Measurements from ENCODE around the gene TRPV5.
A peak's percentile ranks its signal among the peaks of the same experiment; 100 is the strongest.

The TRPV5 gene

DNA sequence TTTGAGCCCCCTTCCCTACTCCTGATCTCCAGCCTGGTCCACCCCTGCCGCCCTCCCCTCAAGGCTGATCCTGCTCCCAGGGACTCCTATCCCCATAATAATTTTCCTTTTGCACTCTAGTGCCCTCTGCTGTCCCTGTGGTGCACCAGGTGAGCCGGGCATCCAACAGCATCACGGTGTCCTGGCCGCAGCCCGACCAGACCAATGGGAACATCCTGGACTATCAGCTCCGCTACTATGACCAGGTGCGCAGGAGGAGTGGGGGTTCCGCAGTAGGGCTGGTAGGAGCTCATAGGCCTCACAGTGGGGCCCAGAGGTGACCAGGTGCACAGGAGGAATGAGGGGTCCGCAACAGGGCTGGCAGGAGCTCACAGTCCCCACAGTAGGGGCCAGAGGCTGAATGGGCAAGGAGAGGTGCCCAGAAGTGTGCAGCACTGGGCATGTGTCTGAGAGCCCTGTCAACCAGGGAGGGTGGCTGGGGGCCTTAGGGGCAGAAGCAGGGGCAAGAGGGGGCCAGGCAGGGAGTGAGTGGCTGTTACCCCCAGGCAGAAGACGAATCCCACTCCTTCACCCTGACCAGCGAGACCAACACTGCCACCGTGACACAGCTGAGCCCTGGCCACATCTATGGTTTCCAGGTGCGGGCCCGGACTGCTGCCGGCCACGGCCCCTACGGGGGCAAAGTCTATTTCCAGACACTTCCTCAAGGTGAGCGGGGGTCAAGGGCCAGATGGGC is 67.0 kb downstream of the TRPV5 start:
- no peak overlapping the region for H3K4me3 ChIP-seq (ENCODE audit: low read depth, low read length)
- peak; percentile 36 for DNase-seq (ENCODE audit: low read depth)
- TF ChIP-seq, protein P1, sequence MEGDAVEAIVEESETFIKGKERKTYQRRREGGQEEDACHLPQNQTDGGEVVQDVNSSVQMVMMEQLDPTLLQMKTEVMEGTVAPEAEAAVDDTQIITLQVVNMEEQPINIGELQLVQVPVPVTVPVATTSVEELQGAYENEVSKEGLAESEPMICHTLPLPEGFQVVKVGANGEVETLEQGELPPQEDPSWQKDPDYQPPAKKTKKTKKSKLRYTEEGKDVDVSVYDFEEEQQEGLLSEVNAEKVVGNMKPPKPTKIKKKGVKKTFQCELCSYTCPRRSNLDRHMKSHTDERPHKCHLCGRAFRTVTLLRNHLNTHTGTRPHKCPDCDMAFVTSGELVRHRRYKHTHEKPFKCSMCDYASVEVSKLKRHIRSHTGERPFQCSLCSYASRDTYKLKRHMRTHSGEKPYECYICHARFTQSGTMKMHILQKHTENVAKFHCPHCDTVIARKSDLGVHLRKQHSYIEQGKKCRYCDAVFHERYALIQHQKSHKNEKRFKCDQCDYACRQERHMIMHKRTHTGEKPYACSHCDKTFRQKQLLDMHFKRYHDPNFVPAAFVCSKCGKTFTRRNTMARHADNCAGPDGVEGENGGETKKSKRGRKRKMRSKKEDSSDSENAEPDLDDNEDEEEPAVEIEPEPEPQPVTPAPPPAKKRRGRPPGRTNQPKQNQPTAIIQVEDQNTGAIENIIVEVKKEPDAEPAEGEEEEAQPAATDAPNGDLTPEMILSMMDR (conservative IDR thresholded peaks at IDR 0.05; ENCODE audit: low read depth, low read length), result peak; percentile 74

DNA sequence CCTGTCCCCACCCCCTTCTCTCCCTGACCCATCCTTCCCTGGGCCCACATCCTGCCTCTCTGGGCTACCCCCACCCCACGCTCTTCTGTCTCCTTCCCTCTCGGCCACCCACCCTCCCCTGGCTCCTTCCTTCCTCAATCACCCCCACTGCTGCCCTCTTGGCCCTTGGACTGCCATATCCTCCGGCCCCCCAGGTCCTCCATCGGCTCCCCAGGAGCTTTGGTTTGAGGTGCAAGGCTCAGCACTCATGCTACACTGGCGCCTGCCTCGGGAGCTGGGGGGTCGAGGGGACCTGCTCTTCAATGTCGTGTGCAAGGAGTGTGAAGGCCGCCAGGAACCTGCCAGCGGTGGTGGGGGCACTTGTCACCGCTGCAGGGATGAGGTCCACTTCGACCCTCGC is 67.8 kb downstream of the TRPV5 start:
- TF ChIP-seq, protein P1 (conservative IDR thresholded peaks at IDR 0.05; ENCODE audit: low read depth, low read length), result no peak
- DNase-seq (ENCODE audit: low read depth), result no peak
- no peak overlapping the region for H3K4me3 ChIP-seq (ENCODE audit: low read depth, low read length)

DNA sequence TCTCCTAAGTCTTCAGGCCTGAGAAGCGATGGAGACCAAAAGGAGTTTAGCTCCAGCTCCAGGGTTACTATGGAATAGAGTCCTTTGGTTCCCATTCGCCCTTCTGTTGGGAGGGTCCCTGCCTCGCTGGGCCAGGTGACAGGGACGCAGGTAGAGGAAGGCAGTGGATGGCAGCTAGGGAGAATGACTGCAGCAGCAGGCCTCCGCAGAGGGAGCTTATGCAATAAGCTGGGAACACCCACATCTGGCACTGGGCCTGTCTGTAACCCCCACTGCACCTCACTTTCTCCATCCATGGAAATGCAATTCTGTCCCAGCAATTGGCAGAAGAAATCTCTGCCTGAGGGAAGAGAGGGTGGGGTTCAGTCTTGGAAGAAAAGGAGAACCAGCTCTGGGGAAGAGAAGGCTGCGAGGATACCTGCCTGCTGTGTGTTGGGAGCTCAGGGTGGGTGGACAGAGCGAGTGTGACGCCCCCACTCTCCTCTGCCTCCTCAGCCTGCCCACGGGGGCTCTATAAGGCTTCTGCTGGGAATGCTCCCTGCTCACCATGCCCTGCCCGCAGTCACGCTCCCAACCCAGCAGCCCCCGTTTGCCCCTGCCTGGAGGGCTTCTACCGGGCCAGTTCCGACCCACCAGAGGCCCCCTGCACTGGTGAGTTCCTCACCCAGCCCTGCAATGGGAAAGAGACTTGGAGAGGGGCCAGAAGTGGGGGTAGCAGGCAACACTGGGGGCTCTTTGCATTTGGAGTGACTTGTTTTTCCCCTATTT is 68.4 kb downstream of the TRPV5 start:
- DNase-seq (ENCODE audit: low read depth), result no peak
- TF ChIP-seq, protein P1 (conservative IDR thresholded peaks at IDR 0.05; ENCODE audit: low read depth, low read length), result no peak
- no peak overlapping the region for H3K4me3 ChIP-seq (ENCODE audit: low read depth, low read length)

DNA sequence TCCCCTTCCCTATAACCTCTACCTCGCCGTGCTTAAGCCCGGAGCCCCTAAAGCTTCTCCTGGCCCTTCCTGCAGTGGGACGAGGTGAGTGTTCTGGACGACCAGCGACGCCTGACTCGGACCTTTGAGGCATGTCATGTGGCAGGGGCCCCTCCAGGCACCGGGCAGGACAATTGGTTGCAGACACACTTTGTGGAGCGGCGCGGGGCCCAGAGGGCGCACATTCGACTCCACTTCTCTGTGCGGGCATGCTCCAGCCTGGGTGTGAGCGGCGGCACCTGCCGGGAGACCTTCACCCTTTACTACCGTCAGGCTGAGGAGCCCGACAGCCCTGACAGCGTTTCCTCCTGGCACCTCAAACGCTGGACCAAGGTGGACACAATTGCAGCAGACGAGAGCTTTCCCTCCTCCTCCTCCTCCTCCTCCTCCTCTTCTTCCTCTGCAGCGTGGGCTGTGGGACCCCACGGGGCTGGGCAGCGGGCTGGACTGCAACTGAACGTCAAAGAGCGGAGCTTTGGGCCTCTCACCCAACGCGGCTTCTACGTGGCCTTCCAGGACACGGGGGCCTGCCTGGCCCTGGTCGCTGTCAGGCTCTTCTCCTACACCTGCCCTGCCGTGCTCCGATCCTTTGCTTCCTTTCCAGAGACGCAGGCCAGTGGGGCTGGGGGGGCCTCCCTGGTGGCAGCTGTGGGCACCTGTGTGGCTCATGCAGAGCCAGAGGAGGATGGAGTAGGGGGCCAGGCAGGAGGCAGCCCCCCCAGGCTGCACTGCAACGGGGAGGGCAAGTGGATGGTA is 69.5 kb downstream of the TRPV5 start:
- no peak overlapping the region for H3K4me3 ChIP-seq (ENCODE audit: low read depth, low read length)
- TF ChIP-seq, protein P1 (conservative IDR thresholded peaks at IDR 0.05; ENCODE audit: low read depth, low read length), result no peak
- no peak for DNase-seq (ENCODE audit: low read depth)

DNA sequence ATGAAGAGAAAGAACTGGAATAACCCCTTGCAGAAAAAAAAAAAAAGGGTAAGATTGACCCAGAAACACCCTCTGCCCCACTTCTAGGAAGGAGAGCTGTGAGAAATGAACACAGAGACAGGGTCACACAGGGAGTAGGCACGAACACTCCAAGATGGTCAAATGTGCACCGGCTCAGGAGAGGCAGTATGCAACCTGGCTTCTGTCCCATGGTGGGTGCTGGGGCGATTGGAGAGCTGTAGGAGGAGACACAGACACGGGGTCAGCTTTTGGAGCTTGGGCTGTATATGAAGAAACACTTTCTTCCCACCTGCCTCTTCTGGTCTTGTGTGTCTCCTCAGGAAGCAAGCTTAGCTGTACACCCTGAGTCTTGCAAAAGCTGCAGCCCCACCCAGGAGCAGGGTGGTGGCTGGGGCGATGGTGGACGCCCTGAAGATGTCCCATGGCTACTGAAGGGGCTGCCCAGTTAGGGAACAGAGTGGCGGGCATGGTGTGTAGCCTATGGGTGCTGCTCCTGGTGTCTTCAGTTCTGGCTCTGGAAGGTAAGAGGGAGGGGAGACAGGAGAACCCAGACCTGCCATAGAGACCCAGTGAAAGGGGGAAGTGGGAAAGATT is 70.7 kb downstream of the TRPV5 start:
- no peak for DNase-seq (ENCODE audit: low read depth)
- H3K4me3 ChIP-seq (ENCODE audit: low read depth, low read length), result no peak overlapping the region
- TF ChIP-seq, protein P1 (conservative IDR thresholded peaks at IDR 0.05; ENCODE audit: low read depth, low read length), result no peak

DNA sequence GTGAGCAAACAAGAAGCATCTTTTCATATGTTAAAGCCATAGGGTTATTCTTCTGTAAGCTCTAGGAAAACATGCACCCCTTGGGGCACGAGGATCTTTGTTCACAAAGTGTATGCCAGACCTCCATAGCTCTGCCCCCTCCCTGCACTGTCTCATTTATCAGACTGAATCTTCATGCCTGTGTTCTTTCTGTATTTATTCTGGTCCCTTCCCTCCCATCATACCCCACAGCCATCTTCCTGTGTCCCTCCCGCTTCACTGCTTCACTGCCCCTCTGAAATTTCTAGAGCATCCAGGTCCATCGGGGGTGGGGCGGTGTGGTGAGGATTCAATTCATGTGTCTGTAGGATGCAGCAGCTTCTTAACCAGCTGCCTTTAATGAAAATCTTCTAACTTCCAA is 71.2 kb downstream of the TRPV5 start:
- H3K4me3 ChIP-seq (ENCODE audit: low read depth, low read length), result no peak overlapping the region
- TF ChIP-seq, protein P1 (conservative IDR thresholded peaks at IDR 0.05; ENCODE audit: low read depth, low read length), result no peak
- no peak for DNase-seq (ENCODE audit: low read depth)
